RWPE1 (cell line): Measurements from ENCODE around the gene TMPRSS6.

Experiments used
- CTCF ChIA-PET: fragments of 350-600 bp; sonication (Branson Sonifier 250); formaldehyde crosslinking; extraction: SDS; loops from one replicate; lab custom pipeline; 2021; lab: Yijun Ruan, JAX
- POLR2A ChIA-PET: fragments of 400-600 bp; formaldehyde crosslinking; extraction: SDS; loops from one replicate; lab custom pipeline; 2020; ENCODE audit warnings: antibody characterized with exemption; ENCODE audit not compliant: low non-redundant PET; lab: Yijun Ruan, JAX
- DNase-seq: peaks from one replicate; pipeline ENCODE4 v3.0.0; 2012; ENCODE audit warnings: low spot score
- H3K27ac ChIP-seq: fragments of 450-650 bp; 2 replicates; pipeline ENCODE4 v1.5.1; 2017
- CTCF ChIP-seq: fragments of 450-650 bp; conservative IDR thresholded peaks from 2 replicates; pipeline ENCODE4 v1.5.1; 2017; ENCODE audit warnings: low read depth, mild to moderate bottlenecking

Gene TMPRSS6

GRCh38 chr22:37154925-37155712 is 45.6 kb upstream of the TMPRSS6 start:
- DNase-seq, result no peak
- no peak for TF ChIP-seq CTCF
- ChIA-PET POLR2A (no interaction called here), CTCF (interaction anchor here (0.6 kb wide), 1 partner anchor 1175 kb away, joined by 5 read pairs; no protein-coding TSS in a partner anchor)
- no peak overlapping the region for H3K27ac ChIP-seq

GRCh38 chr22:37153901-37154300 is 44.4 kb upstream of the TMPRSS6 start:
- TF ChIP-seq CTCF, result no peak
- CTCF ChIA-PET, result no interaction called here
- no peak for DNase-seq
- POLR2A ChIA-PET, result no interaction called here
- no peak overlapping the region for H3K27ac ChIP-seq

- no peak for DNase-seq
- CTCF ChIA-PET, result interaction anchor here (0.7 to 0.9 kb wide), 2 partner anchors 49 to 393 kb away, joined by 3 to 4 read pairs; no protein-coding TSS in a partner anchor
- H3K27ac ChIP-seq, result no peak overlapping the region
- POLR2A ChIA-PET, result no interaction called here
- TF ChIP-seq CTCF, result no peak
Measured at GRCh38 chr22:37151401-37151800, 41.9 kb upstream of the TMPRSS6 start.

GRCh38 chr22:37150701-37151100 is 41.2 kb upstream of the TMPRSS6 start:
- TF ChIP-seq CTCF, result no peak
- ChIA-PET POLR2A (no interaction called here), CTCF (interaction anchor here (0.9 kb wide), 1 partner anchor 50 kb away, joined by 4 read pairs; no protein-coding TSS in a partner anchor)
- DNase-seq, result no peak
- no peak overlapping the region for H3K27ac ChIP-seq

- H3K27ac ChIP-seq, result no peak overlapping the region
- CTCF ChIA-PET, result no interaction called here
- POLR2A ChIA-PET, result no interaction called here
- no peak for TF ChIP-seq CTCF
- no peak for DNase-seq
Measured at GRCh38 chr22:37148742-37149665, 39.5 kb upstream of the TMPRSS6 start.

- H3K27ac ChIP-seq, result no peak overlapping the region
- DNase-seq, result no peak
- POLR2A ChIA-PET, result no interaction called here
- CTCF ChIA-PET, result no interaction called here
- TF ChIP-seq CTCF, result no peak
Measured at GRCh38 chr22:37148031-37148651, 38.6 kb upstream of the TMPRSS6 start.
